Uterus (tissue), 4 donors: Measurements from ENCODE around the gene TIRAP. TPM values are rescaled to one million over a fixed set of nuclear protein-coding genes. Genes with fewer than 3 reads are reported as not detected.

Experiments used
- DNase-seq, 2 donors: peaks; one replicate each; pipeline ENCODE4 v3.0.0-alpha.2; 2019 to 2020
- H3K27ac ChIP-seq, 2 donors: fragments of 200-600 bp; sonication (generic); 1 replicate in 1 of 2; 2 replicates in 1 of 2; pipeline ENCODE4 v1.5.1; 2016 to 2018
- H3K27me3 ChIP-seq, 2 donors: fragments of 200-600 bp; sonication (generic); one replicate each; pipeline ENCODE4 v1.5.1; 2018 to 2019; ENCODE audit warnings: control low read depth in 1 of 2
- H3K36me3 ChIP-seq, 2 donors: fragments of 200-600 bp; sonication (generic); one replicate each; pipeline ENCODE4 v1.5.1; 2019; ENCODE audit warnings: control low read depth in 1 of 2
- H3K4me1 ChIP-seq, 2 donors: fragments of 200-600 bp; sonication (generic); one replicate each; pipeline ENCODE4 v1.5.1; 2018 to 2019; ENCODE audit warnings: control low read depth in 1 of 2
- H3K4me3 ChIP-seq, 2 donors: fragments of 200-600 bp; sonication (generic); 1 replicate in 1 of 2; 2 replicates in 1 of 2; pipeline ENCODE4 v1.5.1; 2018 to 2019; ENCODE audit warnings: mild to moderate bottlenecking in 1 of 2
- H3K9me3 ChIP-seq, 2 donors: fragments of 200-600 bp; sonication (generic); one replicate each; pipeline ENCODE4 v1.5.1; 2019; ENCODE audit warnings: control low read depth in 1 of 2
- POLR2A ChIP-seq, 2 donors: fragments of 450-650 bp; IDR thresholded peaks; one replicate each; pipeline ENCODE4 v1.6.1; 2016; ENCODE audit warnings: antibody characterized with exemption in 2 of 2, mild to moderate bottlenecking in 1 of 2, moderate library complexity in 1 of 2
- intact Hi-C: fragments of 100-400 bp; cut with DNase I; formaldehyde crosslinking; loops from one replicate; pipeline ENCODE4 v1.15.1; 2023; ENCODE audit warnings: low total_unique reads
- small RNA-seq: library from RNA; depleted of rRNA; stranded (forward); fragments of <200 nt; gene quantifications from one replicate; pipeline ENCODE3, GENCODE V24; 2016
- total RNA-seq, 4 donors: library from RNA; depleted of rRNA in 3 of 4; stranded (reverse); fragments of >200 nt in 3 of 4; gene quantifications; one replicate each; pipeline versions ENCODE4 v1.1.0 to v1.2.4, GENCODE V29; 2014 to 2023
- TF ChIP-seq, protein P1 (sequence below), 4 experiments: fragments of 200-600 bp in 2 of 4; fragments of 450-650 bp in 2 of 4; sonication (generic) in 2 of 4; IDR thresholded peaks; one replicate each; pipeline ENCODE4 v1.5.1; 2016 to 2019; ENCODE audit warnings: antibody characterized with exemption in 4 of 4, mild to moderate bottlenecking in 2 of 4, moderate library complexity in 1 of 4
- donor health status: DM: yes; HTN: yes; CAD: no.

Gene TIRAP
- total RNA-seq, 4 donors from 2014 or later: 0.88 to 17.7 (median 5.0) TPM

DNA sequence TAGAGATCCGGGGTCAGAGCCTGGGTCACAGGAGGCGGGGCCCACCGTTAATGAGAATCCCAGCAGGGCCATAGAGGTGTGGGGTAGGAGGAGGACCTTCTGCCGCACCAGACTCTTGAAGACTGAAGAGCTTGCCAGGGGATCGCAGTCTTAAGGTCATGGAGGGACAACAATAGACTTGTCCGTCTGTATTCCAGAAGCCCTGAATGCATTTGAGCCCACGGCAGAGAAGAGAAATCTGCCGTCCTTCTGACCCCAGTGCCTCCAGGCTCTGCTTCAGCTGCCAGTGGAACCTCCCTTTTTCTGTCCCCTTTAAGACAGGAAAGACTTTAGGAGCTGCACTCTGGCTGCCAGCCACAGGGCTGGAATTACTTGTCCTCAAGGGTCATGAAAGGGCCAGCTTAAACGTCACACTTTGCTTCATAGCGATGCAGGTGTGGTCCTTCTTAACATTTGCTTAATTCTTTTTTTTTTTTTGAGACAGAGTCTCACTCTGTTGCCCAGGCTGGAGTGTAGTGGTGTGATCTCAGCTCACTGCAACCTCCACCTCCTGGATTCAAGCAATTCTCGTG is 57.1 kb downstream of the TIRAP start:
- no peaks in the 10 kb centered on the region for H3K4me1 ChIP-seq
- H3K4me3 ChIP-seq: no peak overlapping the region
- intact Hi-C loops: no loop called here
- DNase-seq: peak; percentile 73 to 75
- H3K9me3 ChIP-seq: no peaks in the 10 kb centered on the region
- no peaks in the 10 kb centered on the region for H3K27me3 ChIP-seq
- TF ChIP-seq, protein P1, sequence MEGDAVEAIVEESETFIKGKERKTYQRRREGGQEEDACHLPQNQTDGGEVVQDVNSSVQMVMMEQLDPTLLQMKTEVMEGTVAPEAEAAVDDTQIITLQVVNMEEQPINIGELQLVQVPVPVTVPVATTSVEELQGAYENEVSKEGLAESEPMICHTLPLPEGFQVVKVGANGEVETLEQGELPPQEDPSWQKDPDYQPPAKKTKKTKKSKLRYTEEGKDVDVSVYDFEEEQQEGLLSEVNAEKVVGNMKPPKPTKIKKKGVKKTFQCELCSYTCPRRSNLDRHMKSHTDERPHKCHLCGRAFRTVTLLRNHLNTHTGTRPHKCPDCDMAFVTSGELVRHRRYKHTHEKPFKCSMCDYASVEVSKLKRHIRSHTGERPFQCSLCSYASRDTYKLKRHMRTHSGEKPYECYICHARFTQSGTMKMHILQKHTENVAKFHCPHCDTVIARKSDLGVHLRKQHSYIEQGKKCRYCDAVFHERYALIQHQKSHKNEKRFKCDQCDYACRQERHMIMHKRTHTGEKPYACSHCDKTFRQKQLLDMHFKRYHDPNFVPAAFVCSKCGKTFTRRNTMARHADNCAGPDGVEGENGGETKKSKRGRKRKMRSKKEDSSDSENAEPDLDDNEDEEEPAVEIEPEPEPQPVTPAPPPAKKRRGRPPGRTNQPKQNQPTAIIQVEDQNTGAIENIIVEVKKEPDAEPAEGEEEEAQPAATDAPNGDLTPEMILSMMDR (IDR thresholded peaks at IDR 0.05): no peak
- TF ChIP-seq POLR2A (IDR thresholded peaks at IDR 0.05): no peak
- H3K27ac ChIP-seq: no peak overlapping the region
- no peaks in the 10 kb centered on the region for H3K36me3 ChIP-seq

DNA sequence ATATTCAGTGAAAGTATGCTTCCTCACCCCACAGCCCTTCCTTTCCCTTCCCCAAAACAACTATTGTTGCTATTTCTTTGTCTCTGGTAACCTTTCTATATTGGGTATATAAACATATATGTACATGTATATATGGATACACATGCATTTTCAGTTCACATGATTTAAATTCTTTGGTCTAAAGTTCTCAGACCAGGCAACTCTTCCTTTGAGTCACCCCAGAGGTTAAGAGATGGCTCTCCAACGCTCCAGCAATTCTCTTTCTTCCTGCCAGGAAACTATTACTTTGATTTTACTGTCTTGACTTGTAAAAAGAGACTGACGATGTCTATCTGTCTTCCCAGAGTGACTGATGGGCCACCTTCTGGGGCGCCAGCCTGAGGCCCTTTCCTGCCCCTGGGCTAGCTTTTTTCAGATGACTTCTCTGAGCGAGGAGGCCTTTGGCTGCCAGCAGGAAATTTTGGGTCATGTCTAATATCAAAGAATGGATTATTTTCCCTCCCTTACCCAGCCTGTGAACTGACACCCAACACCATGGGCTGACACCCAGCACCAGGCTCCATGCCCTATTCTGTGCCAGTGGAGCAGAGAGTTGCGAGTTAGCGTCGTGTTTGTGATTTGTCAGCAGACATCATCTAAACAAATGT is 58.2 kb downstream of the TIRAP start:
- Histone ChIP-seq H3K27me3 (no peaks in the 10 kb centered on the region), H3K4me1 (no peaks in the 10 kb centered on the region), H3K9me3 (no peaks in the 10 kb centered on the region), H3K36me3 (no peaks in the 10 kb centered on the region), H3K4me3 (no peak overlapping the region), H3K27ac (no peak overlapping the region)
- TF ChIP-seq, protein P1 (IDR thresholded peaks at IDR 0.05): no peak
- TF ChIP-seq POLR2A (IDR thresholded peaks at IDR 0.05): no peak
- intact Hi-C loops: no loop called here
- no peak for DNase-seq

DNA sequence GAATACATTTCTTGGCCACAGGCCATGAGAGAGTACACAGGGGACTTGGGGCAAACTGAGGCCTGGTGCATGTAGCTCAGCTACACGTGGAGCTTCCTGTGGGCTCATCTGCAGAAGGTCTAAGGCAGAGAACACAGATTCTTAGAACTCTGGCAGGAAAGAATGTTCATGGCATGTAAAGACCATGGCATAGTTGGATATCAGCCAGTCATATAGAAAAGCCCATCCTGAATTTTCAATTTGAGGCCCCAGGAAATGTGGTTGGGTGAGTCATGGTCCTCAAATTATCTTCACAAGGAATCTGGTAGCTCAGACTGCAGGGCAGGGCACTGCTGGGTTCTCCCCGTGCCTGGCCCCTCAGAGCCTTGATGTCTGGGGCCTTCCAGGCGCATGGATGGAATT is 58.9 kb downstream of the TIRAP start:
- Histone ChIP-seq H3K4me1 (peaks cover 0 to 6% of the 10 kb centered on the region in 2 donors), H3K9me3 (no peaks in the 10 kb centered on the region), H3K27ac (no peak overlapping the region), H3K27me3 (no peaks in the 10 kb centered on the region), H3K4me3 (no peak overlapping the region), H3K36me3 (no peaks in the 10 kb centered on the region)
- TF ChIP-seq, protein P1 (IDR thresholded peaks at IDR 0.05): no peak
- no peak for TF ChIP-seq POLR2A (IDR thresholded peaks at IDR 0.05)
- intact Hi-C loops: no loop called here
- DNase-seq: no peak

DNA sequence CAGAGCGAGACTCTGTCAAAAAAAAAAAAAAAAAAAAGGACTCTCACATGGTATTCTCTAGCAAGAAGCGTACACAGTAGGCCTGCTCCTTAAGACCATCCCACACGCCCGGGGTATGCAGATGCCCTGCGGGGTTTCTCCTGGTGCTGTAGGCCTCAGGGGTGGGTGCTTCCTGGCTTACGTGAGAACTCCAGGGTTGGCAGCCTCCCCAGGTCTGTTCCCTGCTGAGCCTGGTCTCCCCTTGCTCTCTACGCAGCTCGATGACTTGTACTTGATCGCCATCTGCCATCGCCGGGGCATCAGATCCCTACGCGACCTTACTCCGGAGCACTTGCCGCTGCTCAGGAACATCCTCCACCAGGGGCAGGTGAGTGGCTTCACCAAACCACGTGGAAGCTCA is 60.2 kb downstream of the TIRAP start:
- TF ChIP-seq POLR2A (IDR thresholded peaks at IDR 0.05): no peak
- TF ChIP-seq, protein P1 (IDR thresholded peaks at IDR 0.05): no peak

More for the DNA sequence above, 60.2 kb downstream of the TIRAP start:
- no peaks in the 10 kb centered on the region for H3K36me3 ChIP-seq
- intact Hi-C loops: no loop called here
- no peak overlapping the region for H3K27ac ChIP-seq
- no peaks in the 10 kb centered on the region for H3K27me3 ChIP-seq
- DNase-seq: no peak
- H3K4me1 ChIP-seq: peaks cover 0 to 9% of the 10 kb centered on the region in 2 donors
- no peak overlapping the region for H3K4me3 ChIP-seq
- no peaks in the 10 kb centered on the region for H3K9me3 ChIP-seq

Small RNA genes within 50 kb of the gene (small RNA-seq; reads per million reads assigned to genes)
- not detected for gene RN7SL351P

Other genes with a start within 250 kb of the TIRAP start
- gene CDON, start 220.2 kb upstream of the TIRAP start, total RNA-seq: 100 to 1,000 TPM in 3 of 4 donors, 10 to 100 TPM in 1; 38.5 to 261 (median 213) TPM
- 10 to 100 TPM in 2 of 4 donors, 1 to 10 TPM in 2; 7.6 to 37.4 (median 16.4) TPM for gene RPUSD4, start 71.4 kb upstream of the TIRAP start, total RNA-seq
- gene FAM118B, start 71.3 kb upstream of the TIRAP start, total RNA-seq: 10 to 100 TPM; 14.7 to 31.8 (median 17.8) TPM
- 100 to 1,000 TPM in 1 of 4 donors, 10 to 100 TPM in 3; 34.6 to 129 (median 67.2) TPM for gene SRPRA, start 14.2 kb upstream of the TIRAP start, total RNA-seq
- gene FOXRED1, start 13.9 kb upstream of the TIRAP start, total RNA-seq: 10 to 100 TPM in 2 of 4 donors, 1 to 10 TPM in 1, under 1 TPM in 1; 0.29 to 29.1 (median 9.4) TPM
- gene DCPS, start 21.0 kb downstream of the TIRAP start, total RNA-seq: 10 to 100 TPM in 3 of 4 donors, 1 to 10 TPM in 1; 6.4 to 19.7 (median 13.0) TPM
- gene ST3GAL4, start 72.6 kb downstream of the TIRAP start, total RNA-seq: 10 to 100 TPM; 11.8 to 53.3 (median 34.8) TPM